HEK293 (cell line): ENCODE results near the gene MTMR2.

ENCODE experiments used
- CTCF ChIA-PET: fragments of 350-600 bp; formaldehyde crosslinking; extraction: SDS; loops from one replicate; lab custom pipeline; 2021; ENCODE audit warnings: antibody characterized with exemption; lab: Yijun Ruan, JAX
- POLR2A ChIA-PET: fragments of 300-600 bp; formaldehyde crosslinking; extraction: SDS; loops from one replicate; lab custom pipeline; 2020; ENCODE audit warnings: antibody characterized with exemption, inconsistent platforms; lab: Yijun Ruan, JAX
- H3K27ac ChIP-seq: fragments of 200-500 bp; sonication (Bioruptor generic); 2 replicates; pipeline ENCODE4 v1.5.1; 2014; ENCODE audit warnings: low read depth, low read length, control low read depth, inconsistent platforms; ENCODE audit errors: extremely low read depth
- H3K36me3 ChIP-seq, 2 experiments: fragments of 200-500 bp in 1 of 2; sonication (Bioruptor generic) in 1 of 2; 1 replicate in 1 of 2; 2 replicates in 1 of 2; pipeline ENCODE4 v1.5.1; 2014 to 2017; ENCODE audit warnings: inconsistent platforms in 2 of 2, low read length in 2 of 2; ENCODE audit not compliant: control insufficient read depth in 2 of 2, insufficient read depth in 1 of 2
- H3K4me1 ChIP-seq: fragments of 200-500 bp; sonication (Bioruptor generic); 2 replicates; pipeline ENCODE4 v1.5.1; 2014; ENCODE audit warnings: mild to moderate bottlenecking, low read length, inconsistent platforms; ENCODE audit not compliant: control insufficient read depth, insufficient read depth
- H3K4me3 ChIP-seq: 2 replicates; pipeline ENCODE4 v1.5.1; 2011; ENCODE audit warnings: low read depth, mild to moderate bottlenecking, control low read depth, low read length, moderate library complexity
- H3K9me3 ChIP-seq: fragments of 200-500 bp; sonication (Bioruptor generic); 2 replicates; pipeline ENCODE4 v1.5.1; 2014; ENCODE audit warnings: low read depth, low read length, inconsistent platforms; ENCODE audit not compliant: control insufficient read depth, insufficient read depth
- FEZF1 ChIP-seq: fragments of 450-650 bp; formaldehyde crosslinking; IDR thresholded peaks from 2 replicates; pipeline ENCODE4 v1.5.1; 2016; ENCODE audit warnings: missing biosample characterization, missing genetic modification characterization
- HOXC10 ChIP-seq: sonication (generic); formaldehyde crosslinking; IDR thresholded peaks from 2 replicates; pipeline ENCODE4 v1.8.1; 2023; ENCODE audit warnings: mild to moderate bottlenecking, missing genetic modification reagents
- IKZF3 ChIP-seq: fragments of 450-650 bp; IDR thresholded peaks from 2 replicates; pipeline ENCODE4 v1.5.0; 2018; ENCODE audit warnings: missing biosample characterization, mild to moderate bottlenecking, missing genetic modification characterization, moderate library complexity
- RBAK ChIP-seq: fragments of 450-650 bp; formaldehyde crosslinking; IDR thresholded peaks from 2 replicates; pipeline ENCODE4 v1.5.1; 2016; ENCODE audit warnings: missing biosample characterization, missing genetic modification characterization
- SP3 ChIP-seq: fragments of 450-650 bp; formaldehyde crosslinking; IDR thresholded peaks from 2 replicates; pipeline ENCODE4 v1.5.1; 2016; ENCODE audit warnings: missing biosample characterization, missing genetic modification characterization
- TSHZ1 ChIP-seq: fragments of 450-650 bp; formaldehyde crosslinking; IDR thresholded peaks from 2 replicates; pipeline ENCODE4 v1.5.1; 2016; ENCODE audit warnings: missing biosample characterization, missing genetic modification characterization, borderline replicate concordance
- ZBTB17 ChIP-seq: fragments of 450-650 bp; formaldehyde crosslinking; IDR thresholded peaks from 2 replicates; pipeline ENCODE4 v1.5.1; 2016; ENCODE audit warnings: missing biosample characterization, missing genetic modification characterization
- ZFP3 ChIP-seq: fragments of 450-650 bp; formaldehyde crosslinking; IDR thresholded peaks from 2 replicates; pipeline ENCODE4 v1.5.1; 2016; ENCODE audit warnings: low read depth, missing biosample characterization, missing genetic modification characterization
- ZNF140 ChIP-seq: fragments of 450-650 bp; formaldehyde crosslinking; IDR thresholded peaks from 2 replicates; pipeline ENCODE4 v1.5.1; 2016; ENCODE audit warnings: missing biosample characterization, missing genetic modification characterization
- ZNF335 ChIP-seq: fragments of 450-650 bp; formaldehyde crosslinking; conservative IDR thresholded peaks from 2 replicates; pipeline ENCODE4 v1.5.1; 2016; ENCODE audit warnings: missing biosample characterization, missing genetic modification characterization
- ZNF549 ChIP-seq: fragments of 450-650 bp; IDR thresholded peaks from 2 replicates; pipeline ENCODE4 v1.5.1; 2018; ENCODE audit warnings: missing biosample characterization, missing genetic modification characterization, mild to moderate bottlenecking, inconsistent platforms, moderate library complexity
- ZNF585B ChIP-seq: fragments of 450-650 bp; formaldehyde crosslinking; IDR thresholded peaks from 2 replicates; pipeline ENCODE4 v1.5.1; 2016; ENCODE audit warnings: missing biosample characterization, missing genetic modification characterization
- ZNF610 ChIP-seq: fragments of 450-650 bp; formaldehyde crosslinking; IDR thresholded peaks from 2 replicates; pipeline ENCODE4 v1.5.1; 2016; ENCODE audit warnings: missing biosample characterization, missing genetic modification characterization, borderline replicate concordance
- ZNF645 ChIP-seq: fragments of 450-650 bp; formaldehyde crosslinking; IDR thresholded peaks from 2 replicates; pipeline ENCODE4; 2016; ENCODE audit warnings: missing biosample characterization, missing genetic modification characterization
- ZNF747 ChIP-seq: fragments of 450-650 bp; formaldehyde crosslinking; IDR thresholded peaks from 2 replicates; pipeline ENCODE4 v1.5.1; 2016; ENCODE audit warnings: missing biosample characterization, missing genetic modification characterization
- TF ChIP-seq, protein P1 (sequence below): fragments of 450-650 bp; formaldehyde crosslinking; conservative IDR thresholded peaks from 2 replicates; pipeline ENCODE4 v1.5.1; 2016; ENCODE audit warnings: low read depth, missing biosample characterization, missing genetic modification characterization
- TF ChIP-seq, protein P2 (sequence below): fragments of 450-650 bp; formaldehyde crosslinking; conservative IDR thresholded peaks from 2 replicates; pipeline ENCODE4 v1.5.1; 2016; ENCODE audit warnings: low read depth, missing biosample characterization, missing genetic modification characterization

The MTMR2 gene

DNA sequence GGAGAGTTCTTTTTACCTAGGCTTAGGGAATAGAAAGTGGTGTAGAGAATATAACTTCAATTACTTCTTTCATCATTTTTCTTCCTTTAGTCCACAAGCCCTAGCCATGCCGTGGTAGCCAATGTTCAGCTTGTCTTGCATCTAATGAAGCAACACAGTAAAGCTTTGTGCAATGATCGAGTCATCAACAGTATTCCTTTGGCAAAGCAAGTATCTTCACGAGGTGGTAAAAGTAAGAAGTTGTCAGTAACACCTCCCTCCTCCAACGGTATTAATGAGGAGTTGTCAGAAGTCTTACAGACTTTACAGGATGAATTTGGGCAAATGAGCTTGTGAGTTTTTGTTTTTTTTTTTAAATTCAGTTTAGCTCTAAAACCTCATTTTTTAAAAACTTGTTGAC, 96.2 kb downstream of the MTMR2 start (continued):
- TF ChIP-seq, protein P1, sequence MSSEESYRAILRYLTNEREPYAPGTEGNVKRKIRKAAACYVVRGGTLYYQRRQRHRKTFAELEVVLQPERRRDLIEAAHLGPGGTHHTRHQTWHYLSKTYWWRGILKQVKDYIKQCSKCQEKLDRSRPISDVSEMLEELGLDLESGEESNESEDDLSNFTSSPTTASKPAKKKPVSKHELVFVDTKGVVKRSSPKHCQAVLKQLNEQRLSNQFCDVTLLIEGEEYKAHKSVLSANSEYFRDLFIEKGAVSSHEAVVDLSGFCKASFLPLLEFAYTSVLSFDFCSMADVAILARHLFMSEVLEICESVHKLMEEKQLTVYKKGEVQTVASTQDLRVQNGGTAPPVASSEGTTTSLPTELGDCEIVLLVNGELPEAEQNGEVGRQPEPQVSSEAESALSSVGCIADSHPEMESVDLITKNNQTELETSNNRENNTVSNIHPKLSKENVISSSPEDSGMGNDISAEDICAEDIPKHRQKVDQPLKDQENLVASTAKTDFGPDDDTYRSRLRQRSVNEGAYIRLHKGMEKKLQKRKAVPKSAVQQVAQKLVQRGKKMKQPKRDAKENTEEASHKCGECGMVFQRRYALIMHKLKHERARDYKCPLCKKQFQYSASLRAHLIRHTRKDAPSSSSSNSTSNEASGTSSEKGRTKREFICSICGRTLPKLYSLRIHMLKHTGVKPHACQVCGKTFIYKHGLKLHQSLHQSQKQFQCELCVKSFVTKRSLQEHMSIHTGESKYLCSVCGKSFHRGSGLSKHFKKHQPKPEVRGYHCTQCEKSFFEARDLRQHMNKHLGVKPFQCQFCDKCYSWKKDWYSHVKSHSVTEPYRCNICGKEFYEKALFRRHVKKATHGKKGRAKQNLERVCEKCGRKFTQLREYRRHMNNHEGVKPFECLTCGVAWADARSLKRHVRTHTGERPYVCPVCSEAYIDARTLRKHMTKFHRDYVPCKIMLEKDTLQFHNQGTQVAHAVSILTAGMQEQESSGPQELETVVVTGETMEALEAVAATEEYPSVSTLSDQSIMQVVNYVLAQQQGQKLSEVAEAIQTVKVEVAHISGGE, result no peak
- no peak for TF ChIP-seq ZNF585B (tag by site-specific recombination)
- TF ChIP-seq, all 188 proteins: peak for 0

DNA sequence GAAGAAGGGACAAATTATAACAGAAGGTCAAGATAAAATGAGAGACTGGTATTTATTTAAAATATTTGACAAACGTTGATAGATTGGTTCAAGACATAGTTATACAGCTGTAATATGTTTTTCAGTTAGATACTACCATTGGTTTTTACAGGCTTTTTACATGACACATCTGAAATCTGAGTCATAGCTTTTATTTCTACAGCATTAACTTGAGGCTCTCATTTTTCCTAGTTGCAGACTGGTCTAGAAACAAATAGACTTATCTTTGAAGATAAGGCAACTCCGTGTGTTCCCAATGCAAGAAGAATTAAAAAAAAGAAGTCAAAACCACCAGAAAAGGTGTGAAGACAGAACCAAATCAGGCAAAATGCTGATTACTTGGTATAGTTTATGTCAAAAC, 102.3 kb downstream of the MTMR2 start:
- no peaks in the 10 kb centered on the region for H3K4me1 ChIP-seq
- CTCF ChIA-PET, result interaction anchor here (0.7 to 3.6 kb wide), 2 partner anchors 14 to 190 kb away, joined by 5 to 14 read pairs; no protein-coding TSS in a partner anchor
- no peak overlapping the region for H3K27ac ChIP-seq
- POLR2A ChIA-PET, result no interaction called here
- no peak overlapping the region for H3K4me3 ChIP-seq
- H3K9me3 ChIP-seq, result no peaks in the 10 kb centered on the region
- H3K36me3 ChIP-seq, result peaks cover 4 to 59% of the 10 kb centered on the region in 2 experiments
- no peak for TF ChIP-seq ZNF747 (tag by site-specific recombination)
- TF ChIP-seq ZNF549 (tag by site-specific recombination), result no peak
- no peak for TF ChIP-seq ZNF335 (tag by site-specific recombination)
- TF ChIP-seq ZNF645 (tag by site-specific recombination), result no peak
- no peak for TF ChIP-seq FEZF1 (tag by site-specific recombination)

- Histone ChIP-seq H3K9me3 (no peaks in the 10 kb centered on the region), H3K4me1 (no peaks in the 10 kb centered on the region), H3K27ac (no peak overlapping the region), H3K4me3 (no peak overlapping the region), H3K36me3 (peaks cover 0 to 53% of the 10 kb centered on the region in 2 experiments)
- ChIA-PET CTCF (no interaction called here), POLR2A (no interaction called here)
- TF ChIP-seq ZNF610 (tag by site-specific recombination) (no peak), ZNF140 (tag by site-specific recombination) (no peak), ZFP3 (no peak), HOXC10 (no peak), SP3 (tag by site-specific recombination) (no peak), ZBTB17 (tag by site-specific recombination) (no peak), RBAK (tag by site-specific recombination) (no peak), TSHZ1 (tag by site-specific recombination) (no peak), IKZF3 (tag by site-specific recombination) (no peak)
- TF ChIP-seq, protein P2, sequence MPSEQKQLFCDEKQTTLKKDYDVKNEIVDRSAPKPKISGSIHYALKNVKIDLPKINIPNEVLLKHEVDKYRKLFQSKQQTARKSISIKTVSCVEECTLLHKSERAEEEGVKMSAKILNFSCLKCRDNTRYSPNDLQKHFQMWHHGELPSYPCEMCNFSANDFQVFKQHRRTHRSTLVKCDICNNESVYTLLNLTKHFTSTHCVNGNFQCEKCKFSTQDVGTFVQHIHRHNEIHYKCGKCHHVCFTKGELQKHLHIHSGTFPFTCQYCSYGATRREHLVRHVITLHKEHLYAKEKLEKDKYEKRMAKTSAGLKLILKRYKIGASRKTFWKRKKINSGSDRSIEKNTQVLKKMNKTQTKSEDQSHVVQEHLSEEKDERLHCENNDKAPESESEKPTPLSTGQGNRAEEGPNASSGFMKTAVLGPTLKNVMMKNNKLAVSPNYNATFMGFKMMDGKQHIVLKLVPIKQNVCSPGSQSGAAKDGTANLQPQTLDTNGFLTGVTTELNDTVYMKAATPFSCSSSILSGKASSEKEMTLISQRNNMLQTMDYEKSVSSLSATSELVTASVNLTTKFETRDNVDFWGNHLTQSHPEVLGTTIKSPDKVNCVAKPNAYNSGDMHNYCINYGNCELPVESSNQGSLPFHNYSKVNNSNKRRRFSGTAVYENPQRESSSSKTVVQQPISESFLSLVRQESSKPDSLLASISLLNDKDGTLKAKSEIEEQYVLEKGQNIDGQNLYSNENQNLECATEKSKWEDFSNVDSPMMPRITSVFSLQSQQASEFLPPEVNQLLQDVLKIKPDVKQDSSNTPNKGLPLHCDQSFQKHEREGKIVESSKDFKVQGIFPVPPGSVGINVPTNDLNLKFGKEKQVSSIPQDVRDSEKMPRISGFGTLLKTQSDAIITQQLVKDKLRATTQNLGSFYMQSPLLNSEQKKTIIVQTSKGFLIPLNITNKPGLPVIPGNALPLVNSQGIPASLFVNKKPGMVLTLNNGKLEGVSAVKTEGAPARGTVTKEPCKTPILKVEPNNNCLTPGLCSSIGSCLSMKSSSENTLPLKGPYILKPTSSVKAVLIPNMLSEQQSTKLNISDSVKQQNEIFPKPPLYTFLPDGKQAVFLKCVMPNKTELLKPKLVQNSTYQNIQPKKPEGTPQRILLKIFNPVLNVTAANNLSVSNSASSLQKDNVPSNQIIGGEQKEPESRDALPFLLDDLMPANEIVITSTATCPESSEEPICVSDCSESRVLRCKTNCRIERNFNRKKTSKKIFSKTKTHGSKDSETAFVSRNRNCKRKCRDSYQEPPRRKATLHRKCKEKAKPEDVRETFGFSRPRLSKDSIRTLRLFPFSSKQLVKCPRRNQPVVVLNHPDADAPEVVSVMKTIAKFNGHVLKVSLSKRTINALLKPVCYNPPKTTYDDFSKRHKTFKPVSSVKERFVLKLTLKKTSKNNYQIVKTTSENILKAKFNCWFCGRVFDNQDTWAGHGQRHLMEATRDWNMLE (tag by site-specific recombination), result no peak
These were observed 107.9 kb downstream of the MTMR2 start for GRCh38 chr11:95816037-95816436.
